ENCODE results near the gene ARFGEF2. TPM values are rescaled to one million over a fixed set of nuclear protein-coding genes. Genes with fewer than 3 reads are reported as not detected.
A peak's percentile ranks its signal among the peaks of the same experiment; 100 is the strongest.

ARFGEF2 gene
- total and polyA plus RNA-seq, 10 of the 15 experiments (the other 5 are each of a cell fraction or from before 2014, with no cell fraction given), result 5.2 to 24.1 (median 17.7) TPM

DNA sequence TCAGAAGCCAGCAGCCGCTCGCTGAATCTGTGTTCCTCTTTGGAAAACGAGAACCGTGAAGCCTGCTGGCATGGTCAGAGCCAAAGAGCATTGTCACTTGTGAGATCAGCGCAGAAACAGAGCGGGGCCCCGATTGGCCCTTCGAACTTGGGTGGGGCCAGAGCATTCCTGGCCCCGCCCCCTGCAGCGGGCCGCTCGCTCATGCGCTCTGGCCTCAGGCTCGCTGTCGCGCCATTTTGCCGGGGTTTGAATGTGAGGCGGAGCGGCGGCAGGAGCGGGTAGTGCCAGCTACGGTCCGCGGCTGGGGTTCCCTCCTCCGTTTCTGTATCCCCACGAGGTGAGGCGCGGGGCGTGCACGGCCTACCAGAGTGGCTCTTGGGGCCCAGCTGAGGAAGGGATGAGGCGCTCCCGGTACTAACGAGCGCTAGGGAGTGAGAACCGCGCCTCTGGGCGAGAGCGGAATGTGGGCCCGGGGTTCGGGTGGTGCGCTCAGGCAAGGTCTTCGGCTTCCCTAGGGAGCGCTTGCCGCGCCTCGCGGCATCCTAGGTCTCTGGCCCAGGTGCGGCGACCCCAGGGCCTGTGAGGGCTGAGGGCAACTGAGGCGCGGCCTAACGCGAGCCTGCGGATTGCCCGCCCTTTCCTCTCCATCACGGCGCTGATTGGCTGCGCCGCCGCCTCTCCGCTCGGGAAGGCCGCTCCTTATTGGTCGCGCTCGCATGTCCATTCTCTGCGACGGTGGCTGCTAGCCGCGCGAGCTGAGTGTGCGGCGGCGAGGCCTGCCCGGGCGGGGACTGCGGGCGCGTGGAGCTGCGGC is 124.8 kb downstream of the ARFGEF2 start, which contains the start of gene CSE1L (continued):
- TF ChIP-seq RBBP5 (conservative IDR thresholded peaks at IDR 0.05) (no peak), EZH2 (IDR thresholded peaks at IDR 0.05; ENCODE audit: borderline replicate concordance, control insufficient read depth, low read depth, low read length) (no peak), NFXL1 (IDR thresholded peaks at IDR 0.05; ENCODE audit: borderline replicate concordance) (no peak), EP300 (IDR thresholded peaks at IDR 0.05; ENCODE audit: borderline replicate concordance in 1 of 2, control insufficient read depth in 1 of 2, low read depth in 2 of 2, low read length in 2 of 2) (no peak), POU2F2 (IDR thresholded peaks at IDR 0.05; ENCODE audit: borderline replicate concordance, low read depth, low read length) (peak; percentile 71; the same call in 1 of the 3 replicates), IKZF1 (conservative IDR thresholded peaks at IDR 0.05) (0 out of 2 replicates have a peak, but pooled peaks have one; percentile 82), EED (IDR thresholded peaks at IDR 0.05; ENCODE audit: low read depth) (0 out of 2 replicates have a peak, but pooled peaks have one; percentile 43), ZNF207 (IDR thresholded peaks at IDR 0.05; ENCODE audit: borderline replicate concordance) (0 out of 2 replicates have a peak, but pooled peaks have one; percentile 43), HDAC6 (IDR thresholded peaks at IDR 0.05; ENCODE audit: unreplicated experiment) (peak; percentile 48), NR2C1 (IDR thresholded peaks at IDR 0.05) (no peak; the same call in 1 of the 2 replicates), MTA3 (IDR thresholded peaks at IDR 0.05; ENCODE audit: borderline replicate concordance, low read length) (no peak), HDGF (IDR thresholded peaks at IDR 0.05) (0 out of 2 replicates have a peak, but pooled peaks have one; percentile 62), ZBED1 (IDR thresholded peaks at IDR 0.05; ENCODE audit: borderline replicate concordance) (no peak), STAT1 (conservative IDR thresholded peaks at IDR 0.05) (no peak; the same call in 1 of the 2 replicates), HDAC2 (IDR thresholded peaks at IDR 0.05) (no peak), PAX5 (IDR thresholded peaks at IDR 0.05; ENCODE audit: borderline replicate concordance, low read depth, low read length) (0 out of 2 replicates have a peak, but pooled peaks have one; percentile 17), HCFC1 (IDR thresholded peaks at IDR 0.05; ENCODE audit: low read length) (no peak; the same call in none of the 2 replicates), ZNF622 (IDR thresholded peaks at IDR 0.05) (no peak), MTA2 (IDR thresholded peaks at IDR 0.05; ENCODE audit: low read depth) (no peak), SUZ12 (IDR thresholded peaks at IDR 0.05; ENCODE audit: unreplicated experiment) (no peak), LARP7 (IDR thresholded peaks at IDR 0.05) (peak; percentile 78; the same call in 1 of the 2 replicates), KAT2A (conservative IDR thresholded peaks at IDR 0.05; ENCODE audit: control insufficient read depth, low read depth, low read length) (no peak), TCF12 (IDR thresholded peaks at IDR 0.05; ENCODE audit: low read depth, low read length) (peak; percentile 46; the same call in 1 of the 2 replicates), SIN3A (IDR thresholded peaks at IDR 0.05; ENCODE audit: low read depth, low read length) (peak; percentile 87; the same call in 1 of the 2 replicates), MYB (IDR thresholded peaks at IDR 0.05; ENCODE audit: borderline replicate concordance, low read depth, low read length) (no peak), SMAD5 (IDR thresholded peaks at IDR 0.05; ENCODE audit: low read depth) (no peak; the same call in none of the 2 replicates)
- TF ChIP-seq, protein P1, sequence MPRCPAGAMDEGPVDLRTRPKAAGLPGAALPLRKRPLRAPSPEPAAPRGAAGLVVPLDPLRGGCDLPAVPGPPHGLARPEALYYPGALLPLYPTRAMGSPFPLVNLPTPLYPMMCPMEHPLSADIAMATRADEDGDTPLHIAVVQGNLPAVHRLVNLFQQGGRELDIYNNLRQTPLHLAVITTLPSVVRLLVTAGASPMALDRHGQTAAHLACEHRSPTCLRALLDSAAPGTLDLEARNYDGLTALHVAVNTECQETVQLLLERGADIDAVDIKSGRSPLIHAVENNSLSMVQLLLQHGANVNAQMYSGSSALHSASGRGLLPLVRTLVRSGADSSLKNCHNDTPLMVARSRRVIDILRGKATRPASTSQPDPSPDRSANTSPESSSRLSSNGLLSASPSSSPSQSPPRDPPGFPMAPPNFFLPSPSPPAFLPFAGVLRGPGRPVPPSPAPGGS (IDR thresholded peaks at IDR 0.05; ENCODE audit: borderline replicate concordance, insufficient read depth, low read depth, low read length, poor library complexity, severe bottlenecking), result no peak
- TF ChIP-seq, protein P2, sequence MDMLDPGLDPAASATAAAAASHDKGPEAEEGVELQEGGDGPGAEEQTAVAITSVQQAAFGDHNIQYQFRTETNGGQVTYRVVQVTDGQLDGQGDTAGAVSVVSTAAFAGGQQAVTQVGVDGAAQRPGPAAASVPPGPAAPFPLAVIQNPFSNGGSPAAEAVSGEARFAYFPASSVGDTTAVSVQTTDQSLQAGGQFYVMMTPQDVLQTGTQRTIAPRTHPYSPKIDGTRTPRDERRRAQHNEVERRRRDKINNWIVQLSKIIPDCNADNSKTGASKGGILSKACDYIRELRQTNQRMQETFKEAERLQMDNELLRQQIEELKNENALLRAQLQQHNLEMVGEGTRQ (IDR thresholded peaks at IDR 0.05; ENCODE audit: borderline replicate concordance, low read depth, low read length), result no peak
- TF ChIP-seq, protein P3, sequence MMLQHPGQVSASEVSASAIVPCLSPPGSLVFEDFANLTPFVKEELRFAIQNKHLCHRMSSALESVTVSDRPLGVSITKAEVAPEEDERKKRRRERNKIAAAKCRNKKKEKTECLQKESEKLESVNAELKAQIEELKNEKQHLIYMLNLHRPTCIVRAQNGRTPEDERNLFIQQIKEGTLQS (IDR thresholded peaks at IDR 0.05; ENCODE audit: borderline replicate concordance, extremely low read depth, low read depth, low read length), result no peak
